ENCODE data around the gene MACROH2A2.

DNA sequence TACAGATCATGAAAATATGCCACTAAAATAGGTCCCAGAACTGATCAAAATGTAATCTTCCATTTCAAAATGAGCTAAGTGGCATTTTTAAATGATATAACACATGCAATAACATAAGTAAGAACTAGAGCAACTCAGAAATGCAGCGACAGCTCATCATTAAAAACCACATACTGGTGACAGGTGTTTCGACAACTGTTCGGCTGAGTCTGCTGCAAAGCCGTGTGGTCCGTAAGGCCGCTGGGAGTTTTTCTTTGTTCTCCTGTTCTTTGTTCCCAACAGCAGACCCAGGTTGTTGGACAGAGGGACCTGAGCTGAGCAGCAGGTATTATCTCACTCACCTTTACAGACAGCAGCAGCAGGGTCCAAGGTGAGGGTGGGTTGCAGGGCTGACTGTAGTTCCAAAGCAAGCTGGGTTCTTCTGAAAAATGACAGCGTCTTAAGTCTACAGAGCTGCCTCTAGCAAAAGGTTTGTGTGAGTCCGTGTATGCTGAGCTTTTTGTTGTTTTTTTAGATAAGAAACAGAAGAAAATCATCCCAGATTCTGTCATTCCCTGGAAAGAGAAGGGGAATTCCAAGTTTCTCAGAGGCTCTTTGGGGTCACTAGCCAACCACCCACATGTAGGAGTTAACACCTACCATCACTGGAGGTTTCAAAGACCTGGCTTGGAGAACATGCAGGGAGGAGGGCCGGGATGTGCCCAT lies 45.4 kb upstream of the MACROH2A2 start:
- TF ChIP-seq, protein P1, sequence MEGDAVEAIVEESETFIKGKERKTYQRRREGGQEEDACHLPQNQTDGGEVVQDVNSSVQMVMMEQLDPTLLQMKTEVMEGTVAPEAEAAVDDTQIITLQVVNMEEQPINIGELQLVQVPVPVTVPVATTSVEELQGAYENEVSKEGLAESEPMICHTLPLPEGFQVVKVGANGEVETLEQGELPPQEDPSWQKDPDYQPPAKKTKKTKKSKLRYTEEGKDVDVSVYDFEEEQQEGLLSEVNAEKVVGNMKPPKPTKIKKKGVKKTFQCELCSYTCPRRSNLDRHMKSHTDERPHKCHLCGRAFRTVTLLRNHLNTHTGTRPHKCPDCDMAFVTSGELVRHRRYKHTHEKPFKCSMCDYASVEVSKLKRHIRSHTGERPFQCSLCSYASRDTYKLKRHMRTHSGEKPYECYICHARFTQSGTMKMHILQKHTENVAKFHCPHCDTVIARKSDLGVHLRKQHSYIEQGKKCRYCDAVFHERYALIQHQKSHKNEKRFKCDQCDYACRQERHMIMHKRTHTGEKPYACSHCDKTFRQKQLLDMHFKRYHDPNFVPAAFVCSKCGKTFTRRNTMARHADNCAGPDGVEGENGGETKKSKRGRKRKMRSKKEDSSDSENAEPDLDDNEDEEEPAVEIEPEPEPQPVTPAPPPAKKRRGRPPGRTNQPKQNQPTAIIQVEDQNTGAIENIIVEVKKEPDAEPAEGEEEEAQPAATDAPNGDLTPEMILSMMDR (IDR thresholded peaks at IDR 0.05): no peak
- TF ChIP-seq POLR2A (IDR thresholded peaks at IDR 0.05) (no peak), POLR2AphosphoS5 (IDR thresholded peaks at IDR 0.05; ENCODE audit: insufficient read depth in 1 of 2, low read depth in 1 of 2) (no peak)
